Hepatic stellate cell (primary cell): Measurements from ENCODE around the gene FDPS.
"Not testable (repeated sequence)": the region's sequence is repeated elsewhere in the genome, so short reads cannot be mapped to it uniquely, and the experiment has no call there.

Experiments
- DNase-seq: peaks from one replicate; pipeline ENCODE4 v3.0.0; 2011; ENCODE audit warnings: low spot score

Gene FDPS

GRCh38 chr1:155285631-155286044 is 23.0 kb upstream of the FDPS start:
- DNase-seq: no peak

GRCh38 chr1:155286544-155286943 is 22.1 kb upstream of the FDPS start:
- DNase-seq: no peak

GRCh38 chr1:155287987-155288543 is 20.6 kb upstream of the FDPS start:
- no peak for DNase-seq

- DNase-seq: not testable (repeated sequence)
These were observed 17.7 kb upstream of the FDPS start for GRCh38 chr1:155291006-155291405.

GRCh38 chr1:155293086-155293749 is 15.4 kb upstream of the FDPS start:
- no peak for DNase-seq

- DNase-seq: no peak
These were observed 14.0 kb upstream of the FDPS start for GRCh38 chr1:155294520-155295182.

- no peak for DNase-seq
These were observed 13.3 kb upstream of the FDPS start for GRCh38 chr1:155295183-155295941.

GRCh38 chr1:155295942-155296267 is 12.8 kb upstream of the FDPS start:
- DNase-seq: no peak

- no peak for DNase-seq
These were observed 12.0 kb upstream of the FDPS start for GRCh38 chr1:155296661-155297060.

GRCh38 chr1:155297384-155297783 is 11.3 kb upstream of the FDPS start:
- DNase-seq: no peak

- DNase-seq: no peak
These were observed 8.6 kb upstream of the FDPS start for GRCh38 chr1:155300024-155300423.

- DNase-seq: no peak
These were observed 7.9 kb upstream of the FDPS start for GRCh38 chr1:155300553-155301329.

GRCh38 chr1:155301342-155301841 is 7.3 kb upstream of the FDPS start, which contains the start of gene PKLR:
Gene PKLR, minus strand, starts transcription at chr1:155301438. Its CDS starts 43 bp downstream, at chr1:155301395.
- DNase-seq: no peak

- DNase-seq: no peak
These were observed 4.1 kb upstream of the FDPS start for GRCh38 chr1:155304558-155305063.

GRCh38 chr1:155305881-155306391 is 2.7 kb upstream of the FDPS start:
- DNase-seq: peak; percentile 75

- DNase-seq: no peak
These were observed 1.4 kb upstream of the FDPS start for GRCh38 chr1:155307247-155307740.

GRCh38 chr1:155309423-155310021 is 856 bp downstream of the FDPS start:
- no peak for DNase-seq

- no peak for DNase-seq
These were observed 4.6 kb downstream of the FDPS start for GRCh38 chr1:155313261-155313660.

GRCh38 chr1:155316922-155317321 is 8.3 kb downstream of the FDPS start:
- no peak for DNase-seq

- no peak for DNase-seq
These were observed 9.4 kb downstream of the FDPS start for GRCh38 chr1:155318082-155318481.

- no peak for DNase-seq
These were observed 10.9 kb downstream of the FDPS start for GRCh38 chr1:155319536-155319935.
